ENCODE data around the gene OR6X1.

The OR6X1 gene

GRCh38 chr11:123754101-123754568 lies at the start of gene OR6X1:
Gene OR6X1, minus strand, starts transcription at chr11:123754518. Its CDS starts 0 bp downstream, at chr11:123754518.
- DNase-seq (ENCODE audit: low read depth) = no peak

GRCh38 chr11:123801765-123802164 lies 47.4 kb upstream of the OR6X1 start:
- no peak for DNase-seq (ENCODE audit: low read depth)

- no peak for DNase-seq (ENCODE audit: low read depth)
Measured at GRCh38 chr11:123800036-123800435, 45.7 kb upstream of the OR6X1 start.

GRCh38 chr11:123799438-123799837 lies 45.1 kb upstream of the OR6X1 start:
- no peak for DNase-seq (ENCODE audit: low read depth)

- no peak for DNase-seq (ENCODE audit: low read depth)
Measured at GRCh38 chr11:123798513-123799252, 44.4 kb upstream of the OR6X1 start.

- no peak for DNase-seq (ENCODE audit: low read depth)
Measured at GRCh38 chr11:123798079-123798478, 43.8 kb upstream of the OR6X1 start.

- DNase-seq (ENCODE audit: low read depth) = no peak
Measured at GRCh38 chr11:123797541-123797940, 43.2 kb upstream of the OR6X1 start.

GRCh38 chr11:123797114-123797513 lies 42.8 kb upstream of the OR6X1 start:
- DNase-seq (ENCODE audit: low read depth) = no peak

- DNase-seq (ENCODE audit: low read depth) = no peak
Measured at GRCh38 chr11:123796226-123796625, 41.9 kb upstream of the OR6X1 start.

GRCh38 chr11:123783536-123783935 lies 29.2 kb upstream of the OR6X1 start:
- no peak for DNase-seq (ENCODE audit: low read depth)

GRCh38 chr11:123778511-123778910 lies 24.2 kb upstream of the OR6X1 start:
- DNase-seq (ENCODE audit: low read depth) = no peak

- DNase-seq (ENCODE audit: low read depth) = no peak
Measured at GRCh38 chr11:123775715-123776549, 21.6 kb upstream of the OR6X1 start.

GRCh38 chr11:123775289-123775688 lies 21.0 kb upstream of the OR6X1 start:
- DNase-seq (ENCODE audit: low read depth) = no peak

GRCh38 chr11:123773959-123774358 lies 19.6 kb upstream of the OR6X1 start:
- DNase-seq (ENCODE audit: low read depth) = no peak

- DNase-seq (ENCODE audit: low read depth) = no peak
Measured at GRCh38 chr11:123773026-123773425, 18.7 kb upstream of the OR6X1 start.

GRCh38 chr11:123771664-123772063 lies 17.3 kb upstream of the OR6X1 start:
- DNase-seq (ENCODE audit: low read depth) = no peak

GRCh38 chr11:123770712-123771111 lies 16.4 kb upstream of the OR6X1 start:
- DNase-seq (ENCODE audit: low read depth) = no peak

- no peak for DNase-seq (ENCODE audit: low read depth)
Measured at GRCh38 chr11:123765601-123766000, 11.3 kb upstream of the OR6X1 start.

- DNase-seq (ENCODE audit: low read depth) = no peak
Measured at GRCh38 chr11:123762422-123762821, 8.1 kb upstream of the OR6X1 start.

- no peak for DNase-seq (ENCODE audit: low read depth)
Measured at GRCh38 chr11:123760894-123761293, 6.6 kb upstream of the OR6X1 start.

GRCh38 chr11:123757976-123758375 lies 3.7 kb upstream of the OR6X1 start:
- DNase-seq (ENCODE audit: low read depth) = no peak

GRCh38 chr11:123755813-123756212 lies 1.5 kb upstream of the OR6X1 start:
- no peak for DNase-seq (ENCODE audit: low read depth)

GRCh38 chr11:123755344-123755743 lies 1.0 kb upstream of the OR6X1 start:
- DNase-seq (ENCODE audit: low read depth) = no peak
